Measurements from ENCODE around the gene FAM240A.

FAM240A gene

GRCh38 chr3:46662771-46663551, 50.6 kb downstream of the FAM240A start:
- peak; percentile 34 for DNase-seq (ENCODE audit: low spot score)

- peak; percentile 30 for DNase-seq (ENCODE audit: low spot score)
Observed at GRCh38 chr3:46663591-46664135, 51.3 kb downstream of the FAM240A start.

- DNase-seq (ENCODE audit: low spot score), result no peak
Observed at GRCh38 chr3:46664188-46664970, 52.1 kb downstream of the FAM240A start.

GRCh38 chr3:46664971-46665762, 52.8 kb downstream of the FAM240A start:
- DNase-seq (ENCODE audit: low spot score), result no peak

GRCh38 chr3:46665763-46666452, 53.6 kb downstream of the FAM240A start:
- DNase-seq (ENCODE audit: low spot score), result no peak

- DNase-seq (ENCODE audit: low spot score), result no peak
Observed at GRCh38 chr3:46666453-46666845, 54.1 kb downstream of the FAM240A start.

- no peak for DNase-seq (ENCODE audit: low spot score)
Observed at GRCh38 chr3:46667061-46667621, 54.8 kb downstream of the FAM240A start.

GRCh38 chr3:46667657-46668056, 55.3 kb downstream of the FAM240A start:
- DNase-seq (ENCODE audit: low spot score), result no peak

GRCh38 chr3:46668116-46668515, 55.8 kb downstream of the FAM240A start:
- DNase-seq (ENCODE audit: low spot score), result no peak

GRCh38 chr3:46668591-46668990, 56.3 kb downstream of the FAM240A start:
- no peak for DNase-seq (ENCODE audit: low spot score)

GRCh38 chr3:46669191-46669999, 57.1 kb downstream of the FAM240A start:
- no peak for DNase-seq (ENCODE audit: low spot score)

- DNase-seq (ENCODE audit: low spot score), result no peak
Observed at GRCh38 chr3:46670000-46670890, 57.9 kb downstream of the FAM240A start.

- no peak for DNase-seq (ENCODE audit: low spot score)
Observed at GRCh38 chr3:46670891-46671427, 58.6 kb downstream of the FAM240A start.

GRCh38 chr3:46671541-46672348, 59.4 kb downstream of the FAM240A start:
- no peak for DNase-seq (ENCODE audit: low spot score)

GRCh38 chr3:46672349-46672695, 60.0 kb downstream of the FAM240A start:
- no peak for DNase-seq (ENCODE audit: low spot score)

GRCh38 chr3:46673151-46674030, 61.1 kb downstream of the FAM240A start:
- DNase-seq (ENCODE audit: low spot score), result no peak
